OCI-M1 (cell line): ENCODE results near the gene FNBP1.

Source experiments
- DNase-seq: peaks from one replicate; lab custom pipeline; 2025; lab: John Stamatoyannopoulos, UW

The FNBP1 gene

DNA sequence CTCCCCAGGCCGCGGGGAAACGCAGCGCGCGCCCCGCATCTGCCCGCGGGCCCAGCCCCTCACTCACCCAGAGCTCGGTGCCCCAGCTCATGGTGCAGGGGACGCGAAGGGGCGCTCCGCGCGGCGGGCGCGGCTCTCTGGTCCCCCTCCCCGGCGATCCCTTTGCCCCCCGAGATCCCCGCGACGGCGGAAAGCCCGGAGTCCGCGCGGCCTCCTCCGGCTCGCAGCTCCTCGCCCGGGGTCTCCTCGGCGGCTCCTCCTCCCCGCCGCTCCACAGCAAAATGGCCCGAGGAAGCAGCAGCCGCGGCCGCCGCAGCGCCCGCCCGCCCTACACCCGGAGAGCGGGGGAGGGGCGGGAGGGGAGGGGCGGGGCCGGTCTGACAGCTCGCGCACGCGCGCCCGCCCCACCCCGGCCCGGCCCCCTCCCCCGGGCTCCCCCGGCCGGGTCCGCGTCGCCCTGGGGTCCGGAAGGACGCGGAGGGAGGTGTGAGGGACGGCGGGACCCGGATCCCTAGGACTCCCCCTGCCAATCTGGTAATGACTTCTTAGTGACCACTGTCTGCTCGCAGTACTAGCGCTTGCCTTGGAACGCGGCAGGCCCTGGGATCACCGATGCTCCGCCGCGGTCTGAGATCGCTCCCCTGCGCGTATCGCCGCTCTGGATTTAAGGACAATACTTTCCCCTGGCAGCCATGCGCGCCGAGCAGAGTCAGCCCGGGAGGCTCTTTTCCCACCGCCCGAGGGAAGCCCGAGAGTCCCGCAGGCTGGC is at the start of gene FNBP1:
Gene FNBP1 (minus strand): TSS at position 305 of the 769 bp plus-strand sequence. CDS start 214 bp downstream, at position 91.
- DNase-seq = peak; percentile 90

- no peak for DNase-seq
Measured at GRCh38 chr9:130090915-130091314, 47.9 kb upstream of the FNBP1 start.

DNA sequence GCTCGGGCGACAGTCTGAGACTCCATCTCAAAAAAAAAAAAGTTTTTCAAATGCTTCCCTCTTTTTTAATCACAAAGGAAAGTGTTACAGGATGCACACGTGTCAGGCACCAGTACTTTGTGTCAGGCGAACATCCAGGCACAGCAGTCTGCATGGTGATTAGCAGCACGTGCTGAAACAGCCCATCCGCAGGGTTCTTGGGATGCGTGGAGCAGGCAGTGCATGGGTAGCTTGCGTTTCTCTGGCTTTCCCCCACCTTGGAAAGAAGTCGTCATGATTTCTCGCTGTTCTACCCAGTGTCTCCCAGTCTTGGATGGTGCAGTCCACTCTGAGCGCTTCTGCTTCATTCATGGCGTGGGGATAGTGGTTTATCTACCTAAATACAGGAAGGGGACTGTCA is 46.2 kb upstream of the FNBP1 start:
- DNase-seq = no peak

GRCh38 chr9:130088051-130088450 is 45.1 kb upstream of the FNBP1 start:
- no peak for DNase-seq

DNA sequence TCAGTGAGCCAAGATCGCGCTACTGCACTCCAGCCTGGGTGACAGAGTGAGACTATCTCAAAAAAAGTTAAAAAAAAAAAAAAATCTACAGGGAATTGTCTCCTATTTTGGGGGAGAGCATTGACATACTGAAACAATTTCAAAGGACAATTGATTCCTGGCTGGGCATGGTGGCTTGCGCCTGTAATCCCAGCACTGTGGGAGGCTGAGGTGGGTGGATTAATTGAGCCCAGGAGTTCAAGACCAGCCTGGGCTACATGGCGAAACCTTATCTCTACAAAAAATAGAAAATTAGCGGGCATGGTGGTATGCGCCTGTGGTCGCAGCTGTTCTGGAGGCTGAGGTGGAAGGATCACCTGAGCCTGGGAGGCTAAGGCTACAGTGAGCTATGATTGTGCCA is 41.3 kb upstream of the FNBP1 start:
- no peak for DNase-seq

DNA sequence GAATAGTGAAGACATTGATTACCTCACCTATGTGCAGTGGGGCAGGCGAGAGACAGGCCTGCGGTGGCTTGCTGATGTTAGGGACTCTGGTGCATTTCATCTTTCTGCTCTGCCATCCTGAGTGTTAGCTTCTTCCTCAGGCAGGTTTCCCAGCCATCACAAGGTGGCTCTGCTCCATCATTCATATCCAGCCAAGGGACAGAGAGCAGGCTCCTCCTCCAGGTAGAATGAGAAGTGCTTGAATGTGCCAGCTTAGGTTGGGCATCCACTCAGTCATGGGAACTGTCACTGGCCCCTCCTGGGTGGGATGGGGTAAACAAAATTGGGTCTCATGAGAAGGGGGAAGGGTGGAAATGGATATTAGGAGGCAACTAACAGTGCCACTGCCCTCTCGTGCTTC is 35.6 kb upstream of the FNBP1 start:
- no peak for DNase-seq

GRCh38 chr9:130073373-130073772 is 30.4 kb upstream of the FNBP1 start:
- DNase-seq = no peak

DNA sequence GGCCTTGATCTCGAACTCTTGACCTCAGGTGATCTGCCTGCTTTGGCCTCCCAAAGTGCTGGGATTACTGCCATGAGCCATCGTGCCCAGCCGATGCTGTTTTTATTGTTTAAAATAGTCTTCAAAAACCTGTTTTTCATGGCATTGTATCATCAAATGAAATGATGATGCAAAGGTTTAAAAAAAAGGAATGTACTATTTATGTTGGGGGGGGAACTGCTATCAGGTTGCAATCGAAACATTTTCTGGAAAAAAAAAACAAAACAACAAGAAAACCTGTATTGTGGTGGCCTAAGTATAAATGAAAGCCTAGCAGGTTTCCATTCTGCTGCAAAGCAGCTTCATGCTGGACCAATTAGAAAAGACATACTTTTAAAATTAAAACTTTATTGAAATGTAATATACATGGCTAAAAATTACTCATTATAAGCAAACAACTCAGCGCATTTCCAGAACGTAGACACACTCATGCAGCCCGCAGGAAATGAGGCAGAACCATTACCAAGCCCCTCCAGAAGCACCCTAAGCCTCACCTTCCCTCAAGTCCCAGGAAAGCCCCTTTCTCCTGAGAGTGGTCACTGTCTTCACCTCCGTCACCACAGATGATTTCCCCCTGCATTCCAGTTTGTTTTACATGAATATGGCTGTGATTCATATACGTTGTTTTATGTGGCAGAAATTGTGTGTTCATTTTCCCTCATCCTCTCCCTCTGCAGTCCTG is 29.7 kb upstream of the FNBP1 start:
- DNase-seq = no peak

GRCh38 chr9:130069048-130069447 is 26.1 kb upstream of the FNBP1 start:
- no peak for DNase-seq

DNA sequence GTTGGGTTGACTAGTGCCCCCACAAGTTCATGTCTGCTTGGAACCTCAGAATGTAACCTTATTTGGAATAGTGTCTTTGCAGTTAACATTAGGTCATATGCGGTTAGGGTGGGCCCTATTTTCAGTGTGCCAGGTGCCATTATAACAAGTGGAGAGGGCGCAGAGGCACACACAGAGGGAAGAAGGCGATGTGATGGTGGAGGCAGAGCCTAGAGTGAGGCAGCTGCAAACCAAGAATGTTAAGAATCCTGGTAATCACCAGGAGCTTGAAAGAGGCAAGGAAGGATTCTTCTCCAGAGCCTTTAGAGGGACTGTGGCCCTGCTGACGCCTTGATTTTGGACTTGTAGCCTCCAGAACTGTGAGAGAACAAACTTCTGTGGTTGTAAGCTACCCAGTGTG is 21.6 kb upstream of the FNBP1 start:
- no peak for DNase-seq

DNA sequence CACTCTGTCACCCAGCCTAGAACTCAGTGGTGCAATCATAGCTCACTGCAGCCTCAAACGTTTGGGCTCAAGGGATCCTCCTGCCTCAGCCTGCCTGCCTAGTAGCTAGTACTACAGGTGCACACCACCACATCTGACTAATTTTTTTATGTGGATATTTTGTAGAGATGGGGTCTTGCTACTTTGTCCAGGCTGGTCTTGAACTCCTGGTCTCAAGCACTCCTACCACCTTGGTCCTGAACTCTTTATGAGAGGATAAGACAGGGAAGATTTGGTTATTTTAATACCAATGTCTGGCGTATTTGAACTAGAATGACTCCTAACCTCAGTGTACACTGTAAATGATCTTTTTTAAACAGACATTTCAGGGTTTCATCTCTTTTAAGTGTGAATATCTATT is 19.8 kb upstream of the FNBP1 start:
- DNase-seq = no peak

- DNase-seq = no peak
Measured at GRCh38 chr9:130060296-130060695, 17.3 kb upstream of the FNBP1 start.

DNA sequence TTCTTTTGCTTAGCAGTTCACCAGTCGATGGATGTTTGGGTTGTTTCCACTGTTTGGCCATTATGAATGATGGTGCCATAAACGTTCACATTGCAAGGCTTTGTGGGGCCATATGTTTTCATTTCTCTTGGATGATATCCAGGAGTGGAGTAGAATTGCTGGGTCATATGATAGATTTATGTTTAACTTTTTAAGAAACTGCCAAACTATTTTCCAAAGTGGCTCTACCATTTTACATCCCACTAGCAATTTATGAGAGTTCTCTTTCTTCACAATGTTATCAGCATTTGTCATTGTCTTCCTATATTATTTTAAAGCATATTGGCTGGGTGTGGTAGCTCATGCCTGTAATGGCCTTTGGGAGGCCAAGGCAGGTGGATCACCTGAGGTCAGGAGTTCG is 15.9 kb upstream of the FNBP1 start:
- no peak for DNase-seq

DNA sequence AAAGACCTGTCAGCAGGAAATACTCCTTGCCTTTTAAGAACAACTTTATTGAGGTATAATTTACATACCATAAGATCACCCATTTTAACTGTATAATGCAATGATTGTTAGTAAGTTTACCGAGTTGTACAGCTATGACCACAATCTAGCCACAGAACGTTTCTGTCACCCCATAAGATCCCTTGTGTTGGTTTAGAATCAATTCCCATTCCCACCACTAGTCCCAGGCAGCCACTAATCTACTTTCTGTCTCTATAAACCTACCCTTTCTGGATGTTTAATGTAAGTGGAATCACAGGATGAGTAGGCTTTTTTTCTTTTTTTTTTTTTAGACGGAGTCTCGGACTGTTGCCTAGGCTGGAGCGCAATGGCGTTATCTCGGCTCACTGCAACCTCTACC is 15.2 kb upstream of the FNBP1 start:
- peak; percentile 24 for DNase-seq

DNA sequence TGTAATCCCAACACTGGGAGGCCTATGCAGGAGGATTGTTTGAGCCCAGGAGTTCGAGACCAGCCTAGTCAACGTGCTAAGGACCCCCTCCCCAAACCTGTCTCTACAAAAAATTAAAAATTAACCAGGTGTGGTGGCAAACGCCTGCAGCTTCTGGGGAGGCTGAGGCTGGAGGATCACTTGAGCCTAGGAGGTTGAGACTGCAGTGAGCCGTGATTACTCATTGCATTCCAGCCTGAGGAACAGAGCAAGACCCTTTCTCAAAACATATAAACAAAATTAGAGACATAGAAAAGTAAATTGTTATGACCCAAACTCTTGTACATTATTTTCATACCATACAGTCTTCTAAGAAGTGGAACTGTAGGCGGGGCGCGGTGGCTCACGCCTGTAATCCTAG is 11.8 kb upstream of the FNBP1 start:
- no peak for DNase-seq

DNA sequence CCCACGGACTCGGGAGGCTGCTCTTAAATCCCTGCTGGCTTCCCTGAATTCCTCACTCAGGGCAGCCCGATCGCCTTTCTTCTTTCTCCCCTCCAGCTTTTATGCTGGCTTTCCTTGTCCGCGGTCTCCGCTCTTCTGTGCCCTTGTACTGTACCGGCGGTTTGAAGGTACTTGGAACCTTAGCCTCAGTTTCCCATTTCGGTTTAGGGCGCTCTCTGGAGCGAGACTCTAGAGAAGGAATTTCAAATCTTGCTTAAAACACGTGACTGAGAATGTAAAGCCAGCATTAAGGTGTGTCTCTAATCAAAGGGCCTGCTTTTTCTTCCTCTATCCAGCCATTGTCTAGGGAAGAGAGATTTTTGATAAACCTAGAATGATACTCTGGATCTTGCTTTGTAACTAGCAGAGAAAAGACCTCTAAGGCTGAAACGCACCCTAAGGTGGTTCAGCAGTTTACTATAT is 11.4 kb upstream of the FNBP1 start:
- no peak for DNase-seq

GRCh38 chr9:130053504-130054324 is 10.7 kb upstream of the FNBP1 start, which contains the start of gene GPR107:
GPR107 (plus strand) TSS chr9:130053906; CDS start chr9:130053933, 27 bp downstream.
- DNase-seq = peak; percentile 83

DNA sequence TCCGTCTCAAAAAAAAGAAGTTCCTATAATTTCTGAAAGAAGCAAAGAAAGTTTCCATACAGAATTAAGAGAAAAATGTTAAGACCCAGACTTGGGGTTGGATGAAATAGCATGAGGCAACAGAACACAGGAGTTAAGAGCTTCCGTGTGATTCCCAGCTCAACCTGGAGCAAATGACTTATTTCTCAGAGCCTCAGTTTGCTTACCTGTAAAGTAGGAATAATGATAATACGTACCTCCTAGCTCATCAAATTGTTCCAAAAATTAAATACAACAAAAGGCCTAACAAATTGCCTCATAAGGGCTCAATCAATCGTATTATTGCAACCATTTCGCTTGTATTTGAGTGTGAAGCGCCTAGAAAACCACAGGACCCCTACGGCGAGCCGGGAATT is 10.1 kb upstream of the FNBP1 start:
- no peak for DNase-seq

DNA sequence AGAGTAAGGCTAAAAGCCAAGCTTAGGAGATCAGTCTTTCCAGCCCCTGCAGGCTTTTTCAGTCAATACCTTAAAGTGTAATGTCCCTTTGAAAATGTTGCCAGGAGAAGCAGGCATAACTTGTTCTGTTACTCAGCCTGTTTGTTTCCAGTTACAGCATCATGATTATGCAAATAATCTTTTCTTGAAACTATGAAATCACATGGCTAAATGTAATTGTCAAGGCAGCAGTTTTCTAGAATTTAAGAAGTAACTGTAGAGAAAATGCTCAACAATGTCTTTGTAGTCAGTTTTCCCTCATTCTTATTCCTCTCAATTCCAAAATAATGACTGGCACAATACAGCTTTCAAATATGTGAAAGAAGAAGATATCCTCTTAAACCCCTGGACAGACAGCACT is 8.9 kb upstream of the FNBP1 start:
- no peak for DNase-seq

DNA sequence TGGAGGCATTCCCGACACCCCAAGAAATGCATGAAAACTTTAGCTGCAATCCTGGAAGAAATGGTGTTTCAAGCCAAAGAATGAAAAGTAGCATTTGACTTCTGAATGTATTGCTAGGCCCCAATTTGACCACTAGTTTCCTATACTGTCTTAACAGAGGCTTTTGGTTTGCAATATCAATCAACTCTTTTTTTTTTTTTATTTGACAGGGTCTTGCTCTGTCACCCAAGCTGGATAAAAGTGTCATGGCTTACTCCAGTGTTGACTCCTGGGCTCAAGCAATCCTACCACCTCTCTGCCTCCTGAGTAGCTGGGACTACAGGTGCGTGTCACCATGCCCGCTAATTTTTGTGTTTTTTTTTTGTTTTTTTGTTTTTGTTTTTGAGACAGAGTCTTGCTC is 7.5 kb upstream of the FNBP1 start:
- no peak for DNase-seq

GRCh38 chr9:130049431-130050210 is 6.6 kb upstream of the FNBP1 start:
- no peak for DNase-seq
